GM21619 (cell line): Measurements from ENCODE around the gene SERINC5.
"Not testable (repeated sequence)": the region's sequence is repeated elsewhere in the genome, so short reads cannot be mapped to it uniquely, and the experiment has no call there.

Source experiments
- ATAC-seq: cut with Tn5 transposase; IDR thresholded peaks from one replicate; pipeline ENCODE4 v1.9.1; 2021; ENCODE audit not compliant: unreplicated experiment

Gene SERINC5

GRCh38 chr5:80143491-80143890 is 112.4 kb downstream of the SERINC5 start:
- ATAC-seq = no peak

- no peak for ATAC-seq
Measured at GRCh38 chr5:80142996-80143395, 112.9 kb downstream of the SERINC5 start.

- no peak for ATAC-seq
Measured at GRCh38 chr5:80141681-80142080, 114.2 kb downstream of the SERINC5 start.

- no peak for ATAC-seq
Measured at GRCh38 chr5:80141147-80141671, 114.6 kb downstream of the SERINC5 start.

- ATAC-seq = no peak
Measured at GRCh38 chr5:80140496-80140895, 115.4 kb downstream of the SERINC5 start.

GRCh38 chr5:80139466-80139972 is 116.3 kb downstream of the SERINC5 start:
- ATAC-seq = no peak

- no peak for ATAC-seq
Measured at GRCh38 chr5:80138486-80138885, 117.4 kb downstream of the SERINC5 start.

GRCh38 chr5:80136798-80137197 is 119.0 kb downstream of the SERINC5 start:
- not testable (repeated sequence) for ATAC-seq

- no peak for ATAC-seq
Measured at GRCh38 chr5:80134876-80135275, 121.0 kb downstream of the SERINC5 start.

GRCh38 chr5:80129146-80129545 is 126.7 kb downstream of the SERINC5 start:
- no peak for ATAC-seq

- ATAC-seq = no peak
Measured at GRCh38 chr5:80128141-80128540, 127.7 kb downstream of the SERINC5 start.

- no peak for ATAC-seq
Measured at GRCh38 chr5:80127116-80127552, 128.7 kb downstream of the SERINC5 start.

- peak; percentile 53 for ATAC-seq
Measured at GRCh38 chr5:80125962-80126480, 129.8 kb downstream of the SERINC5 start.

- ATAC-seq = peak; percentile 76
Measured at GRCh38 chr5:80125022-80125961, 130.6 kb downstream of the SERINC5 start.

GRCh38 chr5:80124121-80124918 is 131.5 kb downstream of the SERINC5 start:
- ATAC-seq = no peak

GRCh38 chr5:80122579-80122978 is 133.3 kb downstream of the SERINC5 start:
- no peak for ATAC-seq

- no peak for ATAC-seq
Measured at GRCh38 chr5:80119372-80119771, 136.5 kb downstream of the SERINC5 start.

- ATAC-seq = no peak
Measured at GRCh38 chr5:80117446-80117845, 138.4 kb downstream of the SERINC5 start.

- no peak for ATAC-seq
Measured at GRCh38 chr5:80116465-80116864, 139.4 kb downstream of the SERINC5 start.

GRCh38 chr5:80116000-80116399 is 139.8 kb downstream of the SERINC5 start:
- ATAC-seq = no peak

- no peak for ATAC-seq
Measured at GRCh38 chr5:80114860-80115259, 141.0 kb downstream of the SERINC5 start.
